SK-N-SH (cell line): ENCODE measurements around the gene FLT1. TPM values are rescaled to one million over a fixed set of nuclear protein-coding genes. Genes with fewer than 3 reads are reported as not detected.
A peak's percentile ranks its signal among the peaks of the same experiment; 100 is the strongest.

ENCODE experiments used
- CTCF ChIA-PET: fragments of 300-600, 350-600 bp; formaldehyde crosslinking; extraction: SDS; loops from one replicate; lab custom pipeline; 2021; lab: Yijun Ruan, JAX
- POLR2A ChIA-PET: fragments of 350-600 bp; sonication (Branson Sonifier 250); formaldehyde crosslinking; extraction: SDS; loops from one replicate; lab custom pipeline; 2020; ENCODE audit warnings: antibody characterized with exemption, inconsistent platforms; lab: Yijun Ruan, JAX
- DNase-seq: peaks from one replicate; pipeline ENCODE4 v3.0.0; 2012
- H2AFZ ChIP-seq: fragments of 200-600 bp; sonication (generic); 2 replicates; pipeline ENCODE4 v1.8.1; 2016; ENCODE audit warnings: antibody characterized with exemption, mild to moderate bottlenecking, low read depth
- H3F3A ChIP-seq: fragments of 200-600 bp; sonication (generic); replicated peaks from 2 replicates; pipeline ENCODE3; 2016; ENCODE audit warnings: antibody characterized with exemption, mild to moderate bottlenecking; ENCODE audit not compliant: insufficient read depth
- H3K27ac ChIP-seq, 2 experiments: fragments of 200-500 bp in 1 of 2; fragments of 200-600 bp in 1 of 2; sonication (Bioruptor generic) in 1 of 2; sonication (generic), shearing (Covaris generic) in 1 of 2; 2 replicates each; pipeline versions ENCODE4 v1.5.1 to v1.6.1; 2014 to 2016; ENCODE audit warnings: low read depth in 2 of 2, inconsistent platforms in 1 of 2, low read length in 1 of 2, mild to moderate bottlenecking in 1 of 2, mixed read lengths in 1 of 2
- H3K27me3 ChIP-seq: fragments of 200-600 bp; sonication (generic), shearing (Covaris generic); 2 replicates; pipeline ENCODE4 v1.6.1; 2016; ENCODE audit warnings: mixed run types; ENCODE audit not compliant: insufficient read depth
- H3K36me3 ChIP-seq, 2 experiments: fragments of 200-500 bp in 1 of 2; fragments of 200-600 bp in 1 of 2; sonication (Bioruptor generic) in 1 of 2; sonication (generic) in 1 of 2; replicated peaks in 1 of 2; 2 replicates each; pipeline versions ENCODE3 to v1.5.1; 2014 to 2016; ENCODE audit warnings: low read length in 1 of 2, mild to moderate bottlenecking in 1 of 2; ENCODE audit not compliant: insufficient read depth in 2 of 2, control insufficient read depth in 1 of 2
- H3K4me1 ChIP-seq, 2 experiments: fragments of 200-500 bp in 1 of 2; fragments of 200-600 bp in 1 of 2; sonication (Bioruptor generic) in 1 of 2; sonication (generic), shearing (Covaris generic) in 1 of 2; 2 replicates each; pipeline versions ENCODE4 v1.5.1 to v1.6.1; 2014 to 2016; ENCODE audit warnings: low read depth in 1 of 2, low read length in 1 of 2, mixed run types in 1 of 2; ENCODE audit not compliant: insufficient read depth in 2 of 2, control insufficient read depth in 1 of 2
- H3K4me2 ChIP-seq: fragments of 200-600 bp; sonication (generic), shearing (Covaris generic); 2 replicates; pipeline ENCODE4 v1.6.1; 2017; ENCODE audit warnings: mixed run types
- H3K4me3 ChIP-seq, 2 experiments: fragments of 200-500 bp in 1 of 2; fragments of 200-600 bp in 1 of 2; sonication (Bioruptor generic) in 1 of 2; sonication (generic), shearing (Covaris generic) in 1 of 2; 2 replicates each; pipeline versions ENCODE4 v1.5.1 to v1.8.1; 2014 to 2016; ENCODE audit warnings: low read depth in 2 of 2, inconsistent platforms in 1 of 2, low read length in 1 of 2, mild to moderate bottlenecking in 1 of 2, mixed read lengths in 1 of 2, moderate library complexity in 1 of 2
- H3K79me2 ChIP-seq: fragments of 200-600 bp; sonication (generic); 2 replicates; pipeline ENCODE4 v1.8.1; 2017; ENCODE audit warnings: mild to moderate bottlenecking; ENCODE audit not compliant: insufficient read depth
- H3K9ac ChIP-seq: fragments of 200-600 bp; sonication (generic); 2 replicates; pipeline ENCODE4 v1.6.1; 2017; ENCODE audit warnings: mixed run types
- H3K9me2 ChIP-seq: fragments of 200-600 bp; sonication (generic); 2 replicates; pipeline ENCODE4 v1.6.1; 2017; ENCODE audit warnings: mixed run types
- H3K9me3 ChIP-seq: fragments of 200-600 bp; sonication (generic); 2 replicates; pipeline ENCODE4 v1.6.1; 2017; ENCODE audit warnings: mixed run types, mild to moderate bottlenecking, moderate library complexity
- H4K20me1 ChIP-seq: fragments of 200-600 bp; sonication (generic); 2 replicates; pipeline ENCODE4 v1.6.1; 2017; ENCODE audit warnings: mild to moderate bottlenecking, mixed run types; ENCODE audit not compliant: insufficient read depth
- CHD2 ChIP-seq: fragments of 150-350 bp; IDR thresholded peaks from 2 replicates; pipeline ENCODE4 v1.6.1; 2018; ENCODE audit warnings: low read length; ENCODE audit not compliant: partially characterized antibody
- ELF1 ChIP-seq: IDR thresholded peaks from 2 replicates; pipeline ENCODE4 v1.4.0; 2012
- EP300 ChIP-seq, 2 experiments: IDR thresholded peaks; 2 replicates each; pipeline versions ENCODE4 v1.4.0 to v1.6.1; 2012; ENCODE audit warnings: borderline replicate concordance in 1 of 2, low read depth in 1 of 2, low read length in 1 of 2
- FOXJ3 ChIP-seq: sonication (generic); formaldehyde crosslinking; IDR thresholded peaks from 2 replicates; pipeline ENCODE4 v1.5.1; 2020; ENCODE audit warnings: mild to moderate bottlenecking, missing genetic modification reagents
- FOXM1 ChIP-seq: IDR thresholded peaks from 2 replicates; pipeline ENCODE4 v1.4.0; 2012; ENCODE audit warnings: low read depth, mild to moderate bottlenecking
- GATA2 ChIP-seq: sonication (generic); formaldehyde crosslinking; IDR thresholded peaks from 2 replicates; pipeline ENCODE4 v1.5.0; 2020; ENCODE audit warnings: mild to moderate bottlenecking, missing genetic modification reagents
- IRF3 ChIP-seq: fragments of 150-350 bp; IDR thresholded peaks from 2 replicates; pipeline ENCODE4 v1.6.1; 2016; ENCODE audit warnings: mild to moderate bottlenecking, low read depth, low read length
- NFIC ChIP-seq: IDR thresholded peaks from 2 replicates; pipeline ENCODE4 v1.4.0; 2012; ENCODE audit warnings: borderline replicate concordance
- PBX3 ChIP-seq: IDR thresholded peaks from 2 replicates; pipeline ENCODE4; 2012
- RAD21 ChIP-seq: IDR thresholded peaks from 2 replicates; pipeline ENCODE4 v1.6.1; 2012; ENCODE audit warnings: mild to moderate bottlenecking, low read length
- REST ChIP-seq: IDR thresholded peaks from 2 replicates; pipeline ENCODE4 v1.6.1; 2012; ENCODE audit warnings: mild to moderate bottlenecking, low read depth, low read length, moderate library complexity
- SIN3A ChIP-seq: IDR thresholded peaks from 2 replicates; pipeline ENCODE4 v1.6.1; 2012; ENCODE audit warnings: low read depth, mild to moderate bottlenecking, low read length, moderate library complexity, borderline replicate concordance
- SMC3 ChIP-seq: IDR thresholded peaks from 2 replicates; pipeline ENCODE4 v1.6.1; 2012; ENCODE audit warnings: low read depth, low read length, improper control_type of control experiment
- USF2 ChIP-seq: fragments of 150-350 bp; IDR thresholded peaks from 2 replicates; pipeline ENCODE4 v1.6.1; 2017; ENCODE audit warnings: antibody characterized with exemption, low read length, low read depth, borderline replicate concordance
- ZBTB33 ChIP-seq: IDR thresholded peaks from 2 replicates; pipeline ENCODE4 v1.4.0; 2012; ENCODE audit warnings: low read depth, borderline replicate concordance
- WGBS: methylation state at CpG from one replicate; pipeline ENCODE4 v1.1.6; 2017; ENCODE audit warnings: low lambda C conversion rate; 5-methylcytosine and 5-hydroxymethylcytosine counted together
- polyA plus RNA-seq, 3 experiments: library from polyadenylated mRNA; depleted of rRNA; stranded (reverse); fragments of >200 nt; gene quantifications; 2 replicates each; pipeline ENCODE4 v1.2.3, GENCODE V29; 2012

Gene FLT1
- polyA plus RNA-seq, 1 of the 3 experiments (the other 2 are of a cell fraction): 0.20 TPM

- TF ChIP-seq CHD2 (no peak), SIN3A (no peak), FOXM1 (no peak), RAD21 (peak; percentile 88), USF2 (no peak), NFIC (no peak)
These were observed 170.6 kb downstream of the FLT1 start (continued) for GRCh38 chr13:28324181-28324789.

- CTCF ChIA-PET: interaction anchor here (1.5 to 4.1 kb wide), 3 partner anchors 11 to 474 kb away, joined by 4 to 22 read pairs (median 12); no protein-coding TSS in a partner anchor
- H3K9me3 ChIP-seq: no peaks in the 10 kb centered on the region
- no peaks in the 10 kb centered on the region for H3F3A ChIP-seq
- peaks cover 10 to 11% of the 10 kb centered on the region in 2 experiments; a peak in 3 of 4 replicates for H3K4me1 ChIP-seq
- WGBS: 59% methylated on average over 11 of the region's 11 CpGs
- no peak overlapping the region for H3K4me3 ChIP-seq
- H2AFZ ChIP-seq: peak overlapping the region; percentile 78; the same call in 1 of the 2 replicates
- no peaks in the 10 kb centered on the region for H3K9me2 ChIP-seq
- H3K79me2 ChIP-seq: no peaks in the 10 kb centered on the region
- no peaks in the 10 kb centered on the region for H4K20me1 ChIP-seq
- no peaks in the 10 kb centered on the region for H3K36me3 ChIP-seq
- peak; percentile 34; the same call in 1 of the 2 replicates for TF ChIP-seq GATA2 (CRISPR knock-in tag)
- no peak for TF ChIP-seq IRF3
- peak; percentile 24 for TF ChIP-seq CHD2
- no peak for TF ChIP-seq SMC3
- TF ChIP-seq SIN3A: no peak
- POLR2A ChIA-PET: no interaction called here
- DNase-seq: peak; percentile 37
- no peak overlapping the region for H3K27ac ChIP-seq
- H3K27me3 ChIP-seq: no peaks in the 10 kb centered on the region
- H3K9ac ChIP-seq: no peak overlapping the region
- no peak overlapping the region for H3K4me2 ChIP-seq
These were observed 172.5 kb downstream of the FLT1 start for GRCh38 chr13:28322256-28322905.

- DNase-seq: no peak
- Histone ChIP-seq H3K27me3 (no peaks in the 10 kb centered on the region), H3K4me1 (peaks cover 10 to 11% of the 10 kb centered on the region in 2 experiments; a peak in 3 of 4 replicates), H3K79me2 (no peaks in the 10 kb centered on the region), H3K4me2 (no peak overlapping the region), H3K36me3 (no peaks in the 10 kb centered on the region), H3K9me2 (no peaks in the 10 kb centered on the region), H3K9me3 (no peaks in the 10 kb centered on the region), H3K27ac (no peak overlapping the region), H4K20me1 (no peaks in the 10 kb centered on the region), H3K9ac (no peak overlapping the region), H3F3A (no peaks in the 10 kb centered on the region), H3K4me3 (no peak overlapping the region), H2AFZ (peak overlapping the region; percentile 78; the same call in 1 of the 2 replicates)
- WGBS: 63% methylated on average over 2 of the region's 2 CpGs
- ChIA-PET CTCF (no interaction called here), POLR2A (no interaction called here)
- no peak for TF ChIP-seq ELF1
- no peak for TF ChIP-seq ZBTB33
- TF ChIP-seq FOXJ3 (CRISPR knock-in tag): no peak
- TF ChIP-seq PBX3: no peak
- no peak for TF ChIP-seq FOXM1
- TF ChIP-seq SIN3A: no peak
- no peak for TF ChIP-seq EP300 (IDR thresholded peaks at IDR 0.05; ENCODE audit: borderline replicate concordance in 1 of 2, low read depth in 1 of 2, low read length in 1 of 2)
- no peak for TF ChIP-seq REST
These were observed 173.2 kb downstream of the FLT1 start for GRCh38 chr13:28321756-28322155.
